Stimulated activated CD4-positive, alpha-beta T cell treated with anti-CD3 and anti-CD28 coated beads, Interleukin-1b, Interleukin-23, amount 100 ng/mL, for 4 hours (primary cell): ENCODE results near the gene DENND1A.
"Not testable (repeated sequence)": the region's sequence is repeated elsewhere in the genome, so short reads cannot be mapped to it uniquely, and the experiment has no call there.

Experiments
- DNase-seq, 2 donors: peaks; one replicate each; pipeline ENCODE4 v3.0.0-alpha.2; 2020; ENCODE audit warnings: low read depth in 2 of 2

DENND1A gene

GRCh38 chr9:123434619-123435240 lies 495.2 kb downstream of the DENND1A start:
- no peak for DNase-seq

GRCh38 chr9:123432331-123433236 lies 497.3 kb downstream of the DENND1A start:
- no peak for DNase-seq

- no peak for DNase-seq
Measured at GRCh38 chr9:123431581-123431980, 498.3 kb downstream of the DENND1A start.

GRCh38 chr9:123428450-123428849 lies 501.5 kb downstream of the DENND1A start:
- not testable (repeated sequence) for DNase-seq

GRCh38 chr9:123426406-123426805 lies 503.5 kb downstream of the DENND1A start:
- no peak for DNase-seq

GRCh38 chr9:123425836-123426365 lies 504.0 kb downstream of the DENND1A start:
- no peak for DNase-seq

- DNase-seq = no peak
Measured at GRCh38 chr9:123425261-123425821, 504.6 kb downstream of the DENND1A start.

GRCh38 chr9:123424552-123425225 lies 505.2 kb downstream of the DENND1A start:
- no peak for DNase-seq

- DNase-seq = no peak
Measured at GRCh38 chr9:123424131-123424530, 505.8 kb downstream of the DENND1A start.

- DNase-seq = no peak
Measured at GRCh38 chr9:123423311-123423640, 506.6 kb downstream of the DENND1A start.

- DNase-seq = no peak
Measured at GRCh38 chr9:123422635-123423310, 507.2 kb downstream of the DENND1A start.

GRCh38 chr9:123421801-123422455 lies 508.0 kb downstream of the DENND1A start:
- DNase-seq = no peak

GRCh38 chr9:123421186-123421585 lies 508.7 kb downstream of the DENND1A start:
- DNase-seq = no peak

- DNase-seq = no peak
Measured at GRCh38 chr9:123420592-123421111, 509.3 kb downstream of the DENND1A start.

- no peak for DNase-seq
Measured at GRCh38 chr9:123419721-123420591, 510.0 kb downstream of the DENND1A start.

- DNase-seq = no peak
Measured at GRCh38 chr9:123419091-123419490, 510.8 kb downstream of the DENND1A start.

- no peak for DNase-seq
Measured at GRCh38 chr9:123418506-123418905, 511.4 kb downstream of the DENND1A start.

GRCh38 chr9:123418052-123418430 lies 511.9 kb downstream of the DENND1A start:
- no peak for DNase-seq

GRCh38 chr9:123417289-123418051 lies 512.5 kb downstream of the DENND1A start:
- no peak for DNase-seq
